Large intestine (tissue), 3 donors: Measurements from ENCODE around the gene PDK2. TPM values are rescaled to one million over a fixed set of nuclear protein-coding genes. Genes with fewer than 3 reads are reported as not detected.

Source experiments
- DNase-seq, 2 donors: peaks; one replicate each; pipeline versions ENCODE4 v3.0.0 to v3.0.0-alpha.2; 2013
- H3K27ac ChIP-seq: one replicate; pipeline ENCODE4 v1.5.1; 2013; ENCODE audit warnings: low read length
- H3K27me3 ChIP-seq: 2 replicates; pipeline ENCODE4 v1.6.1; 2013; ENCODE audit warnings: low read length; ENCODE audit not compliant: control insufficient read depth, insufficient read depth
- H3K36me3 ChIP-seq: 2 replicates; pipeline ENCODE4 v1.6.1; 2013; ENCODE audit warnings: low read length; ENCODE audit not compliant: control insufficient read depth, insufficient read depth
- H3K4me1 ChIP-seq: one replicate; pipeline ENCODE4 v1.6.1; 2013; ENCODE audit warnings: low read length; ENCODE audit not compliant: control insufficient read depth, insufficient read depth
- H3K4me3 ChIP-seq: one replicate; pipeline ENCODE4 v1.5.1; 2013; ENCODE audit warnings: low read length
- H3K9me3 ChIP-seq: one replicate; pipeline ENCODE4 v1.6.1; 2013; ENCODE audit warnings: mild to moderate bottlenecking, low read depth, low read length, moderate library complexity; ENCODE audit not compliant: control insufficient read depth
- WGBS: methylation state at CpG from one replicate; pipeline ENCODE4 v1.1.5; 2013; ENCODE audit warnings: low lambda C conversion rate; ENCODE audit not compliant: insufficient coverage; 5-methylcytosine and 5-hydroxymethylcytosine counted together
- polyA plus RNA-seq: library from polyadenylated mRNA; unstranded; fragments of 120-200 nt; gene quantifications from one replicate; pipeline ENCODE4 v1.2.1, GENCODE V29; 2013

The PDK2 gene
- polyA plus RNA-seq, 1 donor = 78.5 TPM

DNA sequence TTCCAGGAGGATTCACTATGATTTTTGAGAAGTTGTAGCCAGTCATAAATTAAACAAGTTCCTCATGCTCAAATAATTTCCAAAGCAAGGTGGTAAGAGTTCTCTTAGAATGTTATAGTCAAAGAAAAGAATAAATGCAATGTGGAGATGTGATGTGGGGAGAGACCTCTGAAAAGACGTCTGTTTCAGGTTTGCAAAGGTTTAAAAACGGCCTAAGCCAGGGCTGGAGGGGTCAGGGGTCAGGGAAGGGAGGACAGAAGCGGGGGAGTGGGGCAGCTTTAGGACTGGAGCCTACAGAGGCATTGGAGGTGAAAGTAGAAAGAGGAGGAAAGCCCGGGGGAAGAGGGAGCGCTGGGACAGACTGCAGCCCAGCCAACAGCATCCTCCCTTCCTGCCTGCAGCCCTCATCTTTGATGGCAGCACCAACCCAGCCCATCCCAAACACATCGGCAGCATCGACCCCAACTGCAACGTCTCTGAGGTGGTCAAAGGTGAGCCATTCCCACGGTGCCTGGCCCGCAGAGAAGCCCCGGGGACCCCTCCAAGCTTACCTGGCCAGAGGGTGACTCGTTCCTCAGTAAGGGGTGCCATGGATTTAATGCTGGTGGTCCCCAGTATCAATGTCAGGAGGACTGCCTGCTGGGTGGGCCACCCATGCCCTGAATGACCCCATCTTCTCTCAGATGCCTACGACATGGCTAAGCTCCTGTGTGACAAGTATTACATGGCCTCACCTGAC, 11.4 kb downstream of the PDK2 start:
- Histone ChIP-seq H3K9me3 (no peaks in the 10 kb centered on the region), H3K36me3 (peaks cover 71% of the 10 kb centered on the region), H3K4me1 (peaks cover 20% of the 10 kb centered on the region), H3K27ac (no peak overlapping the region), H3K4me3 (no peak overlapping the region), H3K27me3 (no peaks in the 10 kb centered on the region)
- DNase-seq = no peak
- WGBS = 60% methylated on average over 2 of the region's 13 CpGs

DNA sequence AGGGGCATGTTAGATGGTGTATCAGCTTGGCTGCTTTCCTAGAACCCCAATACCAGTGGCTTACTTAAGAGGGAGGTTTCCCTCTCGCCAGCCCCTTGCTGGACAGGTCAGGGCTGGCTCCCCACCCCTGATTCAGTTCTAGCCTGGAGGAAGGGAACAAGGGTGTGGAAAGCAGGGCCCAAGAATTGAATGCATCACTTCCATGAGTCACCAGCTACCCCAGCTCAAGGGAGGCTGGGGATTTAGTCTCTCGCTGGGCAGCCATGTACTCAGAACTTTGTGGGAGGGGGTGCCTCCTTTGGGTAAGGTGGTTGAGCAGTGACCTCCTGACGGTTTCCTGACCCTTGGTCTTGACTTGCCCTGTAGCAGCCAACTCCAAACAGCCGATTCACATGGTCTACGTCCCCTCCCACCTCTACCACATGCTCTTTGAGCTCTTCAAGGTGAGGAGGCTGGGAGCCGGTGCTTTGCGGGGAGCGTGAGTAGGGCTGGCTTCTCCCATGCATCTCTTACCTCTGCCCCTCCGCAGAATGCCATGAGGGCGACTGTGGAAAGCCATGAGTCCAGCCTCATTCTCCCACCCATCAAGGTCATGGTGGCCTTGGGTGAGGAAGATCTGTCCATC, 12.8 kb downstream of the PDK2 start:
- Histone ChIP-seq H3K4me1 (peaks cover 21% of the 10 kb centered on the region), H3K9me3 (no peaks in the 10 kb centered on the region), H3K4me3 (no peak overlapping the region), H3K27me3 (no peaks in the 10 kb centered on the region), H3K27ac (no peak overlapping the region), H3K36me3 (peaks cover 71% of the 10 kb centered on the region)
- no CpG with 5 or more reads among the region's 10 CpGs for WGBS
- no peak for DNase-seq

DNA sequence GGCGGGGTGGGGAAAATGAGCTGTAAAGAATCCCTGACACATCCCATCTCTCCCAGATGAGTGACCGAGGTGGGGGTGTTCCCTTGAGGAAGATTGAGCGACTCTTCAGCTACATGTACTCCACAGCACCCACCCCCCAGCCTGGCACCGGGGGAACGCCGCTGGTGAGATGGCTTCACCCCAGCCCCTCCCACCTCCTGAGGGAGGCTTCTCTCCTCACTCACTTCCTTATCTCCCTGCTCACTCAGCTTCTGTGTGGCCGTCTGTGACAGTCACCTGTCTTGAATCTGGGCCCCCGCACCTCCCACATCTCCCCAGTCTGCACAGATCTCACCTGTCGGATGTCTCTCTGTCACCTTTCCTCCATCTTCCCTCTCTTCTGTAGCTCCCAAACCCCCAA, 13.4 kb downstream of the PDK2 start:
- 92% methylated on average over 2 of the region's 9 CpGs for WGBS
- DNase-seq = no peak
- Histone ChIP-seq H3K36me3 (peaks cover 70% of the 10 kb centered on the region), H3K9me3 (no peaks in the 10 kb centered on the region), H3K4me1 (peaks cover 22% of the 10 kb centered on the region), H3K27me3 (no peaks in the 10 kb centered on the region), H3K27ac (no peak overlapping the region), H3K4me3 (no peak overlapping the region)

DNA sequence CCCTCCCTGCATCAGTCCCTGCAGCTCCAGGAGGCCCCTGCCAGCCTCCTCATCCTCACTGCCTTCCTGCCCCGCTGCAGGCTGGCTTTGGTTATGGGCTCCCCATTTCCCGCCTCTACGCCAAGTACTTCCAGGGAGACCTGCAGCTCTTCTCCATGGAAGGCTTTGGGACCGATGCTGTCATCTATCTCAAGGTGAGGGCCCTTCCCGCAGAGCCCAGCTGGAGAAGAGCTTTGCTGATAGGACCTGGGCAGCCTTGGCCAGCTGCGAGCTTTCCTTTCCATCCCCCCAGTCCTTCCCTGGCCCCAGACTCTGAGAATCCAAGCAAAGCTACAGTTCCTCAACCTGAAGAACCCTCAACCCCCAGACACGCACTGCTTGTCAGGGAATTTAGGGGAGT, 14.1 kb downstream of the PDK2 start:
- WGBS = no CpG with 5 or more reads among the region's 7 CpGs
- no peak for DNase-seq
- Histone ChIP-seq H3K4me1 (peaks cover 25% of the 10 kb centered on the region), H3K4me3 (no peak overlapping the region), H3K9me3 (no peaks in the 10 kb centered on the region), H3K36me3 (peaks cover 65% of the 10 kb centered on the region), H3K27me3 (no peaks in the 10 kb centered on the region), H3K27ac (no peak overlapping the region)

DNA sequence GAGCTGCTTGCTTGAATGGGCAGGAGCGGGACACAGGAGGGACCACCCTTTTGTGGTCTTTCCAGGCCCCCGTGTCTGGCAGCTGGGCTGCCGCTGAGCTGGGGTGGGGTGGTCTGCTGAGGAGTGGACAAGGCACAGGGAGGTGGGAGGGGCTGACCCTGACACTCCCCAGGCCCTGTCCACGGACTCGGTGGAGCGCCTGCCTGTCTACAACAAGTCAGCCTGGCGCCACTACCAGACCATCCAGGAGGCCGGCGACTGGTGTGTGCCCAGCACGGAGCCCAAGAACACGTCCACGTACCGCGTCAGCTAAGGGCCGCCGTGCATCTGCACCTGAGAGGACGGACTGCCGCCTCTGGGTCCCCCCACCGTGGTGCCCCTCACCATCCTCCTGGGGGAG, 14.6 kb downstream of the PDK2 start:
- Histone ChIP-seq H3K4me1 (peaks cover 25% of the 10 kb centered on the region), H3K9me3 (no peaks in the 10 kb centered on the region), H3K27ac (no peak overlapping the region), H3K27me3 (no peaks in the 10 kb centered on the region), H3K4me3 (no peak overlapping the region), H3K36me3 (peaks cover 61% of the 10 kb centered on the region)
- DNase-seq = no peak
- no CpG with 5 or more reads among the region's 19 CpGs for WGBS

DNA sequence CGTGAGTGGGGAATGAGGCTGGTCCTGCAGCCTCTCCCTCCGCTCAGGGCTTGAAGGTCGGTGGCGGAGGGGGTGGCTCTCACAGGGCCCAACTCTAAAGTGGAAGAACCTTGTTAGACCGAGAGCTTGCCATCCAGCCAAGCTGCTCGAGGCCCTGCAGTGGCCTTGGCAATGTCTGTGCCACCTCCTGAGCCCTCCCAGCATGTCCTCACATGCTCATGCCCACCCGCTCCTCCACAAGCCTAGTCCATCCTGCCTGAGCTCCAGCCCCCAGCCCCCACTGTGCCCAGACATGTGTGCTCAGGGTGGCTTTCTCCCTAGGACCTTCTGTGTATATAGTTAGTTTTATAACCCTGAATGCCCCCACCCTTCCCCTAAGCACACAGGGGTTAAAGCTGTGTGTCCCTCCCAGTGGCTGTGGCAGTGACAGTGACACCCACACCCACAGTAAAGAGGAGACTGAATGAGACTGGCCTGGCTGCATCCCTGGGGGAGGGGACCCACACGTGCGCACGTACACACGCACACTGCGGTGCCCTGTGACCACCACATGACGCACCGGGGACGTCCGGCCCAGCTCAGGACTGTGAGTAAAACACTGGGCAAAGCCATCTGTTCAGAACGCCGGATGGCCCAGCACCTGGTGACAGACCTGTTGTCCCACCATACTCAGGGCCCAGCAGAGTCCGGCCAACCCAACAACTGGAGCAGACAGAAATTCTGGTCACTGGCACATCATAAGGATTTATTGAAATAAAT, 15.6 kb downstream of the PDK2 start:
- Histone ChIP-seq H3K27me3 (no peaks in the 10 kb centered on the region), H3K36me3 (peaks cover 51% of the 10 kb centered on the region), H3K4me3 (no peak overlapping the region), H3K27ac (peak overlapping the region; percentile 54), H3K9me3 (no peaks in the 10 kb centered on the region), H3K4me1 (peaks cover 28% of the 10 kb centered on the region)
- no CpG with 5 or more reads among the region's 19 CpGs for WGBS
- DNase-seq = no peak

DNA sequence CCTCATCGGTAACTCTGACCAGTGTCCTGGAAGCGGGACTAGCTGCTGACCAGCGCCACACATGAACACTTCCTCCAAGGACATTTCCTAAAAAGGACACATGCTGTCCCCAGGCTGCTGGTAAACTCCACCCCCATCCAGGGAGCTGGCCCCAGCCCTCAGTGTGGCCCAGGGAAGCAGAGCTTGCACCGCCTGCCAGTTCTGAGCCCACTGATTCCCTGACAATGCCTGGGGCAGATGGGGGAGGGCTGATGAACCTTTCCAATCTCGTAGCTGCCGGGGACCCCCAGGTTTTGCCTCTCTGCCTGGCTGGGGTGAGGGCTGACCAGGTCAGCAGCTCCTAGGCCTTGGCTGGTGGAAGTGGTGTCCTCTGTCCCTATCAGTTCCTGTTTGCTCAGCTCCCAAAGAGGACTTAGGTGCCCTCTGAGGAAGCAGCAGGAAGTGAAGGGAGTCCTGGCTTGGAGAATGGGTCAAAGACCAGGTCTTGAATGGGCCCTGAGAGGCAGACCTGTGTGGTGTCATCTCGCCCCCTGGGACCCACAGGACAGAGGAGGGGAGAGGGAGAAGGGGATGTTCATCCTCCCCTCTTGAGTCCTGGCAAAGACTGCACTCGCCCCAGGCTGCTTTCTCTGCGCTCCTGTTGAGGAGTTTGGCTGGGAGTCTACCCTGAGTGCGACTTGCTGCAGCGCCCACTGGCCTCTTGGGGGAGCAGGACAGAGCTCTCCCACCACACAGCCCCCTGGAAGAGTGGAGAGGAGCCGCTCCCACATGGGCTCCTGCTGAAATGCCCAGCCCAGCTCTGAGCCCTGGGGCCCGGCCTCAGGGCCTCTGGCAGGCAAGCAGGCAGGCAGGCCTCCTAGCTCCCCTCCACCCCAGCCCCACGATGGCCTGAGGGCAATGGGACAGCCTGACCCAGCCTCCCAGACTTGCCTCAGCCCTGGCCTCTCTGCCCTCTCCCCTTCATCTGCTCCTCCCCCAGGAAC, 16.8 kb downstream of the PDK2 start:
- WGBS = no CpG with 5 or more reads among the region's 14 CpGs

DNA sequence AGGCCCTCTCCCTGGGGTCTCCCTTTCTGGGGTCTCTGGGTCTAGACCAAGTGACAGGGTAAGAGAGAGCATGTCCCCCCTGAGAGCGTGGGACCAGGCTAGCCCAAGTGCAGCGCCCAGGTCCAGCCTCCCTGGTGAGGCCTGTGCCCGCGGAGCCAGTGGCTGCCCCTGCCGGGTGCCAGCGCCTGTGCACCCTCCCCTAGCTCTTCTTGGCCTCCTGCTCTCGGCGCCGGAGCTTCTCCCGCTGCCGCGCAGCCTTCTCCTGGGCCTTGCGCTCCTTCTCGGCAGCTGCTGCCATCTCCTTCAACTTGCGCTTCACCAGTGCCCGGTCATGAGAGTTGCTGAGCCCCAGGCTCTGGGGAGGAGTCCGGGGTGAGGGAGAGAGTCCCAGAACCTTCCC, 17.5 kb downstream of the PDK2 start:
- no CpG with 5 or more reads among the region's 17 CpGs for WGBS
- H3K4me3 ChIP-seq = no peak overlapping the region
- H3K4me1 ChIP-seq = peaks cover 34% of the 10 kb centered on the region
- DNase-seq = no peak
- peaks cover 37% of the 10 kb centered on the region for H3K36me3 ChIP-seq
- no peaks in the 10 kb centered on the region for H3K9me3 ChIP-seq
- H3K27me3 ChIP-seq = no peaks in the 10 kb centered on the region
- no peak overlapping the region for H3K27ac ChIP-seq

More for the DNA sequence above, 16.8 kb downstream of the PDK2 start:
- H3K27me3 ChIP-seq = no peaks in the 10 kb centered on the region
- no peaks in the 10 kb centered on the region for H3K9me3 ChIP-seq
- H3K4me3 ChIP-seq = no peak overlapping the region
- peaks cover 42% of the 10 kb centered on the region for H3K36me3 ChIP-seq
- H3K27ac ChIP-seq = peak overlapping the region; percentile 54
- H3K4me1 ChIP-seq = peaks cover 29% of the 10 kb centered on the region
- peak in 1 of 2 donors; percentile 52 for DNase-seq

DNA sequence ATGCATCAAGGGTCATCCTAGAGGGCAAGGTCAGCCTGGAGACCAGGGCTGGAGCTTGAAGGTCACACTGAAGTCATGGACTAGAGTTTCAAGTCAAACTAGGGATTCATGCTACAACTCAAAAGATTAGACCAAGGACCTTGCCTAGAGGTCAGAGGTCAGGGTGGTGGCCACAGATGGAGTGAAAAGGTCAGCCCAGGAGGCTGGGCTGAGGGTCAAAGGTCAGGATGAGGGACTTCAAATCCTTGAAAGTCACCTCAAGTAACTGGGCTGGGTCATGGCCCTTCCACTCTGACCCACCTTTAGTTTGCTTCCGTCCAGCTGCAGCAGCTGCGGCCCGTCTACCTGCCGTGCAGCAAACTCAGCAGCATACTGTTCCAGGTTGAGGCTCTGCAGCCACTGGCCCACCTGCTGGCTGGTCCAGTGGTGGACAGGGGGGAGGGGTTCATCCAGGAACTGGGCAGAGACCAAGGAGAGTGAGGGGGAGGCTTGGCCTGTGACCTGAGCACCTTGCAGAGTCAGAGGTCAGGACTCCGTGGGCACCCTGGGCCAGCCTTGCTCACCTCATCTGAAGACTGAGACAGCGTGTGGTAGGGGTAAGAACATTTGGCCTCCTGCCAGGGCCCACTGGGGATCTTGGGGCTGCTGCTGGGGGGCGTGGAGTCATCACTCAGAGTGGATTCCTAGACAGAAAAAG, 18.6 kb downstream of the PDK2 start:
- Histone ChIP-seq H3K4me3 (no peak overlapping the region), H3K9me3 (no peaks in the 10 kb centered on the region), H3K27me3 (no peaks in the 10 kb centered on the region), H3K36me3 (peaks cover 27% of the 10 kb centered on the region), H3K27ac (no peak overlapping the region), H3K4me1 (peaks cover 35% of the 10 kb centered on the region)
- WGBS = no CpG with 5 or more reads among the region's 7 CpGs
- no peak for DNase-seq
